ENCODE data around the gene CCDC188. TPM values are rescaled to one million over a fixed set of nuclear protein-coding genes. Genes with fewer than 3 reads are reported as not detected.
A peak's percentile ranks its signal among the peaks of the same experiment; 100 is the strongest.

The CCDC188 gene
- total and polyA plus RNA-seq, 9 of the 15 experiments (the other 6 are each of a cell fraction or from before 2014, with no cell fraction given): not detected

GRCh38 chr22:20127869-20128618, 22.8 kb downstream of the CCDC188 start (continued):
- TF ChIP-seq, protein P1, sequence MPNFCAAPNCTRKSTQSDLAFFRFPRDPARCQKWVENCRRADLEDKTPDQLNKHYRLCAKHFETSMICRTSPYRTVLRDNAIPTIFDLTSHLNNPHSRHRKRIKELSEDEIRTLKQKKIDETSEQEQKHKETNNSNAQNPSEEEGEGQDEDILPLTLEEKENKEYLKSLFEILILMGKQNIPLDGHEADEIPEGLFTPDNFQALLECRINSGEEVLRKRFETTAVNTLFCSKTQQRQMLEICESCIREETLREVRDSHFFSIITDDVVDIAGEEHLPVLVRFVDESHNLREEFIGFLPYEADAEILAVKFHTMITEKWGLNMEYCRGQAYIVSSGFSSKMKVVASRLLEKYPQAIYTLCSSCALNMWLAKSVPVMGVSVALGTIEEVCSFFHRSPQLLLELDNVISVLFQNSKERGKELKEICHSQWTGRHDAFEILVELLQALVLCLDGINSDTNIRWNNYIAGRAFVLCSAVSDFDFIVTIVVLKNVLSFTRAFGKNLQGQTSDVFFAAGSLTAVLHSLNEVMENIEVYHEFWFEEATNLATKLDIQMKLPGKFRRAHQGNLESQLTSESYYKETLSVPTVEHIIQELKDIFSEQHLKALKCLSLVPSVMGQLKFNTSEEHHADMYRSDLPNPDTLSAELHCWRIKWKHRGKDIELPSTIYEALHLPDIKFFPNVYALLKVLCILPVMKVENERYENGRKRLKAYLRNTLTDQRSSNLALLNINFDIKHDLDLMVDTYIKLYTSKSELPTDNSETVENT (CRISPR knock-in tag; IDR thresholded peaks at IDR 0.05): no peak; the same call in 1 of the 2 replicates
- TF ChIP-seq RCOR1 (IDR thresholded peaks at IDR 0.05; ENCODE audit: borderline replicate concordance in 1 of 2, low read depth in 2 of 2, low read length in 2 of 2): no peak
- TF ChIP-seq POLR2G (IDR thresholded peaks at IDR 0.05; ENCODE audit: low read depth, low read length): peak; percentile 63
- TF ChIP-seq ZNF407 (IDR thresholded peaks at IDR 0.05; ENCODE audit: low read depth): 0 out of 2 replicates have a peak, but pooled peaks have one; percentile 21
- peak; percentile 69 for TF ChIP-seq SIRT6 (IDR thresholded peaks at IDR 0.05; ENCODE audit: low read depth, low read length)
- TF ChIP-seq HNRNPL (IDR thresholded peaks at IDR 0.05; ENCODE audit: low read depth, low read length): no peak; the same call in 1 of the 2 replicates
- 0 out of 2 replicates have a peak, but pooled peaks have one; percentile 7 for TF ChIP-seq ELF4 (CRISPR knock-in tag; IDR thresholded peaks at IDR 0.05)
- peak; percentile 69; the same call in 1 of the 2 replicates for TF ChIP-seq PHTF2 (CRISPR knock-in tag; IDR thresholded peaks at IDR 0.05)
- TF ChIP-seq FOXA3 (CRISPR knock-in tag; conservative IDR thresholded peaks at IDR 0.05 in 1 of 2, IDR thresholded peaks at IDR 0.05 in 1 of 2): 0 out of 4 replicates have a peak, but pooled peaks of 1 of the 2 experiments have one; percentile 21
- TF ChIP-seq ZC3H11A (IDR thresholded peaks at IDR 0.05; ENCODE audit: low read depth, low read length): no peak
- TF ChIP-seq ZNF639 (CRISPR knock-in tag; conservative IDR thresholded peaks at IDR 0.05 in 1 of 2, IDR thresholded peaks at IDR 0.05 in 1 of 2): 0 out of 4 replicates have a peak, but pooled peaks of 1 of the 2 experiments have one; percentile 13
- no peak for TF ChIP-seq SRSF7 (optimal IDR thresholded peaks at IDR 0.05; ENCODE audit: low read depth, low read length)
- peak; percentile 35 for TF ChIP-seq ZBED1 (IDR thresholded peaks at IDR 0.05)
